H9 (cell line): ENCODE results near the gene CPNE2. TPM values are rescaled to one million over a fixed set of nuclear protein-coding genes. Genes with fewer than 3 reads are reported as not detected.

Experiments
- DNase-seq: peaks from one replicate; pipeline ENCODE4 v3.0.0-alpha.2; 2017
- H2AFZ ChIP-seq: one replicate; pipeline ENCODE4 v1.6.1; 2013; ENCODE audit warnings: mild to moderate bottlenecking, low read length, control low read depth, moderate library complexity
- H2AK5ac ChIP-seq: 2 replicates; pipeline ENCODE4 v1.6.1; 2013; ENCODE audit warnings: low read length, control low read depth, mixed read lengths; ENCODE audit not compliant: insufficient read length
- H2BK120ac ChIP-seq: one replicate; pipeline ENCODE4 v1.6.1; 2013; ENCODE audit warnings: low read depth, mild to moderate bottlenecking, low read length, control low read depth, inconsistent platforms; ENCODE audit not compliant: poor library complexity, severe bottlenecking
- H2BK12ac ChIP-seq: 2 replicates; pipeline ENCODE4 v1.6.1; 2013; ENCODE audit warnings: low read length, control low read depth, mixed read lengths, low read depth; ENCODE audit not compliant: insufficient read length
- H2BK15ac ChIP-seq: 2 replicates; pipeline ENCODE4 v1.6.1; 2013; ENCODE audit warnings: low read depth, low read length, control low read depth
- H2BK20ac ChIP-seq: one replicate; pipeline ENCODE4 v1.6.1; 2013; ENCODE audit warnings: low read depth, mild to moderate bottlenecking, low read length, control low read depth, inconsistent platforms; ENCODE audit not compliant: poor library complexity, severe bottlenecking
- H2BK5ac ChIP-seq: 2 replicates; pipeline ENCODE4 v1.6.1; 2013; ENCODE audit warnings: low read length, control low read depth, mixed read lengths; ENCODE audit not compliant: insufficient read length
- H3K14ac ChIP-seq: 2 replicates; pipeline ENCODE4 v1.6.1; 2013; ENCODE audit warnings: low read length, control low read depth; ENCODE audit not compliant: insufficient read depth
- H3K18ac ChIP-seq: 2 replicates; pipeline ENCODE4 v1.6.1; 2013; ENCODE audit warnings: low read depth, mild to moderate bottlenecking, mixed read lengths, low read length, control low read depth; ENCODE audit not compliant: insufficient read length
- H3K23ac ChIP-seq: 2 replicates; pipeline ENCODE4 v1.6.1; 2013; ENCODE audit warnings: low read length, control low read depth, mixed read lengths, low read depth; ENCODE audit not compliant: insufficient read length
- H3K23me2 ChIP-seq: 2 replicates; pipeline ENCODE4 v1.6.1; 2013; ENCODE audit warnings: low read depth, mild to moderate bottlenecking, mixed read lengths, low read length, control low read depth; ENCODE audit not compliant: insufficient read length, poor library complexity, severe bottlenecking
- H3K27ac ChIP-seq: 2 replicates; pipeline ENCODE4 v1.5.1; 2013; ENCODE audit warnings: low read length, control low read depth, mixed read lengths, low read depth; ENCODE audit not compliant: insufficient read length
- H3K27me3 ChIP-seq: 2 replicates; pipeline ENCODE4 v1.6.1; 2013; ENCODE audit warnings: low read length, control low read depth, inconsistent platforms; ENCODE audit not compliant: insufficient read depth
- H3K4ac ChIP-seq: 2 replicates; pipeline ENCODE4 v1.6.1; 2013; ENCODE audit warnings: low read depth, mild to moderate bottlenecking, control low read depth, inconsistent platforms, low read length, moderate library complexity
- H3K4me1 ChIP-seq: 2 replicates; pipeline ENCODE4 v1.6.1; 2013; ENCODE audit warnings: low read length, control low read depth, inconsistent platforms; ENCODE audit not compliant: insufficient read depth
- H3K4me2 ChIP-seq: 2 replicates; pipeline ENCODE4 v1.6.1; 2013; ENCODE audit warnings: low read length, control low read depth, mixed read lengths; ENCODE audit not compliant: insufficient read length, insufficient read depth
- H3K56ac ChIP-seq: 2 replicates; pipeline ENCODE4 v1.6.1; 2013; ENCODE audit warnings: low read depth, mild to moderate bottlenecking, mixed read lengths, low read length, control low read depth; ENCODE audit not compliant: insufficient read length
- H3K79me1 ChIP-seq: 2 replicates; pipeline ENCODE4 v1.6.1; 2013; ENCODE audit warnings: low read depth, mild to moderate bottlenecking, moderate library complexity, low read length, control low read depth, inconsistent platforms; ENCODE audit not compliant: insufficient read depth, poor library complexity, severe bottlenecking
- H3K79me2 ChIP-seq: 2 replicates; pipeline ENCODE4 v1.6.1; 2013; ENCODE audit warnings: low read length, control low read depth, inconsistent platforms; ENCODE audit not compliant: insufficient read depth
- H3K9ac ChIP-seq: 2 replicates; pipeline ENCODE4 v1.6.1; 2013; ENCODE audit warnings: low read length, control low read depth, mixed read lengths; ENCODE audit not compliant: insufficient read length; ENCODE audit errors: extremely low read depth
- H3K9me3 ChIP-seq: one replicate; pipeline ENCODE4 v1.6.1; 2013; ENCODE audit warnings: low read depth, low read length, inconsistent platforms; ENCODE audit not compliant: control insufficient read depth
- H3T11ph ChIP-seq: one replicate; pipeline ENCODE4 v1.6.1; 2013; ENCODE audit warnings: mild to moderate bottlenecking, low read length, control low read depth, inconsistent platforms
- H4K20me1 ChIP-seq: one replicate; pipeline ENCODE4 v1.6.1; 2013; ENCODE audit not compliant: control insufficient read depth, insufficient read length, insufficient read depth
- H4K5ac ChIP-seq: 2 replicates; pipeline ENCODE4 v1.6.1; 2013; ENCODE audit warnings: low read depth, mild to moderate bottlenecking, mixed read lengths, low read length, control low read depth; ENCODE audit not compliant: insufficient read length
- H4K8ac ChIP-seq: replicated peaks from 2 replicates; pipeline ENCODE4 v1.6.1; 2013; ENCODE audit warnings: low read length, control low read depth, mixed read lengths, low read depth; ENCODE audit not compliant: insufficient read length
- H4K91ac ChIP-seq: 2 replicates; pipeline ENCODE4 v1.6.1; 2013; ENCODE audit warnings: low read depth, mild to moderate bottlenecking, moderate library complexity, mixed read lengths, low read length, control low read depth; ENCODE audit not compliant: insufficient read length
- H3K27ac Mint-ChIP-seq, 3 experiments: 2 replicates in 2 of 3; 3 replicates in 1 of 3; pipeline ENCODE4 v1.8.0; 2020 to 2021; ENCODE audit warnings: mixed read lengths in 3 of 3, mild to moderate bottlenecking in 1 of 3, moderate library complexity in 1 of 3
- H3K27me3 Mint-ChIP-seq: 2 replicates; pipeline ENCODE4 v1.8.0; 2021; ENCODE audit warnings: low read depth, mild to moderate bottlenecking, moderate library complexity, mixed read lengths
- H3K36me3 Mint-ChIP-seq, 3 experiments: 2 replicates in 2 of 3; 3 replicates in 1 of 3; pipeline ENCODE4 v1.8.0; 2020 to 2021; ENCODE audit warnings: low read depth in 3 of 3, mixed read lengths in 3 of 3; ENCODE audit not compliant: insufficient read depth in 1 of 3
- H3K4me1 Mint-ChIP-seq, 2 experiments: 2 replicates each; pipeline ENCODE4 v1.8.0; 2020; ENCODE audit warnings: mixed read lengths in 2 of 2
- H3K4me3 Mint-ChIP-seq, 2 experiments: 2 replicates in 1 of 2; 3 replicates in 1 of 2; pipeline ENCODE4 v1.8.0; 2020 to 2021; ENCODE audit warnings: mild to moderate bottlenecking in 2 of 2, mixed read lengths in 2 of 2, moderate library complexity in 1 of 2
- H3K9me3 Mint-ChIP-seq, 2 experiments: 2 replicates in 1 of 2; 3 replicates in 1 of 2; pipeline ENCODE4 v1.8.0; 2020; ENCODE audit warnings: mild to moderate bottlenecking in 2 of 2, mixed read lengths in 2 of 2, moderate library complexity in 1 of 2
- WGBS: extraction: QIAGEN DNeasy Blood & Tissue Kit; methylation state at CpG from one replicate; pipeline ENCODE4 v1.1.7; 2013; ENCODE audit warnings: missing lambda C conversion rate, low lambda C conversion rate, mixed read lengths; ENCODE audit not compliant: insufficient read length; ENCODE audit errors: extremely low coverage; 5-methylcytosine and 5-hydroxymethylcytosine counted together
- total RNA-seq: library from RNA; stranded (reverse); gene quantifications from 2 replicates; pipeline ENCODE4 v1.2.1, GENCODE V29; 2021
- TF ChIP-seq, protein P1 (sequence below): fragments of 200-600 bp; sonication (generic); conservative IDR thresholded peaks from 3 replicates; pipeline ENCODE4 v1.8.0; 2021; ENCODE audit warnings: antibody characterized with exemption, mild to moderate bottlenecking

CPNE2 gene
- total RNA-seq, 1 experiment from 2014 or later = 8.0 TPM

DNA sequence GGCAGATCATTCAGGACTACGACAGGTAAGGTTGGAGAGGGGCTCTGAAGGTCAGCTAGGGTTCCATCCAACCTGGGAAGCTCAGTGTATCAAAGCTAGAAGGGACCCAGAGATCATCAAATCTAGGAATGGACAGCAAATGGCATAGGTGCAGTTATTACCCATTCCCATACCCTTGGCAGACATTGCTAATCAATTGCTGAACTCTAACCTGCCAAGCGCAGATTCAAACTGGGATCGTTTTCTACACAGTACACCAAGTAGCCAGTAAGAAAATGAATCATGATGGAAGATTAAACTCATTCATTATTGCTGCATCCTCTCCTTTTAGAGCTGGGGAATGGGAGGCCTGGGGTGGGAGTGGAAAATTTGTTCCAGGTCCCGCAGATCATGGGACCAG lies 33.6 kb downstream of the CPNE2 start:
- TF ChIP-seq, protein P1, sequence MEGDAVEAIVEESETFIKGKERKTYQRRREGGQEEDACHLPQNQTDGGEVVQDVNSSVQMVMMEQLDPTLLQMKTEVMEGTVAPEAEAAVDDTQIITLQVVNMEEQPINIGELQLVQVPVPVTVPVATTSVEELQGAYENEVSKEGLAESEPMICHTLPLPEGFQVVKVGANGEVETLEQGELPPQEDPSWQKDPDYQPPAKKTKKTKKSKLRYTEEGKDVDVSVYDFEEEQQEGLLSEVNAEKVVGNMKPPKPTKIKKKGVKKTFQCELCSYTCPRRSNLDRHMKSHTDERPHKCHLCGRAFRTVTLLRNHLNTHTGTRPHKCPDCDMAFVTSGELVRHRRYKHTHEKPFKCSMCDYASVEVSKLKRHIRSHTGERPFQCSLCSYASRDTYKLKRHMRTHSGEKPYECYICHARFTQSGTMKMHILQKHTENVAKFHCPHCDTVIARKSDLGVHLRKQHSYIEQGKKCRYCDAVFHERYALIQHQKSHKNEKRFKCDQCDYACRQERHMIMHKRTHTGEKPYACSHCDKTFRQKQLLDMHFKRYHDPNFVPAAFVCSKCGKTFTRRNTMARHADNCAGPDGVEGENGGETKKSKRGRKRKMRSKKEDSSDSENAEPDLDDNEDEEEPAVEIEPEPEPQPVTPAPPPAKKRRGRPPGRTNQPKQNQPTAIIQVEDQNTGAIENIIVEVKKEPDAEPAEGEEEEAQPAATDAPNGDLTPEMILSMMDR = no peak
- Histone ChIP-seq H2AFZ (no peak overlapping the region), H3K56ac (no peak overlapping the region), H2BK120ac (no peak overlapping the region), H3K9me3 (no peaks in the 10 kb centered on the region), H3K23ac (no peak overlapping the region), H3K4me2 (no peak overlapping the region), H4K5ac (no peak overlapping the region), H3K27ac (no peak overlapping the region), H3K9ac (no peak overlapping the region), H2BK15ac (no peak overlapping the region), H4K8ac (no peak overlapping the region), H3K4me1 (no peaks in the 10 kb centered on the region), H2BK5ac (no peak overlapping the region), H2BK12ac (no peak overlapping the region), H3K79me2 (no peaks in the 10 kb centered on the region), H4K91ac (no peak overlapping the region), H4K20me1 (no peaks in the 10 kb centered on the region), H3K18ac (no peak overlapping the region), H3T11ph (no peak overlapping the region), H3K79me1 (no peaks in the 10 kb centered on the region), H3K27me3 (no peaks in the 10 kb centered on the region), H3K23me2 (no peaks in the 10 kb centered on the region), H3K4ac (no peak overlapping the region), H3K14ac (no peak overlapping the region), H2AK5ac (no peak overlapping the region), H2BK20ac (no peak overlapping the region)
- Mint-ChIP-seq H3K36me3 (peaks cover 0 to 5% (median 0%) of the 10 kb centered on the region in 3 experiments; a peak in 1 of 7 replicates), H3K4me1 (peaks cover 7% of the 10 kb centered on the region in 2 experiments), H3K9me3 (no peaks in the 10 kb centered on the region), H3K27me3 (no peaks in the 10 kb centered on the region), H3K27ac (no peak overlapping the region), H3K4me3 (no peak overlapping the region)
- WGBS = no CpG with 5 or more reads among the region's 4 CpGs
- DNase-seq = no peak
